Smooth muscle cell (in vitro differentiated cells): Measurements from ENCODE around the gene SEPTIN8. TPM values are rescaled to one million over a fixed set of nuclear protein-coding genes. Genes with fewer than 3 reads are reported as not detected.
A peak's percentile ranks its signal among the peaks of the same experiment; 100 is the strongest.

ENCODE experiments used
- DNase-seq: peaks from one replicate; lab custom pipeline; 2025; ENCODE audit not compliant: unreplicated experiment; lab: John Stamatoyannopoulos, UW
- H2AFZ ChIP-seq: fragments of 200-600 bp; sonication (generic); 2 replicates; pipeline ENCODE4 v1.6.0; 2016; ENCODE audit warnings: antibody characterized with exemption, low read depth, mild to moderate bottlenecking
- H3F3A ChIP-seq: fragments of 200-600 bp; sonication (generic); 2 replicates; pipeline ENCODE4 v1.6.0; 2017; ENCODE audit warnings: antibody characterized with exemption, low read depth
- H3K27ac ChIP-seq: fragments of 200-600 bp; sonication (generic); 2 replicates; pipeline ENCODE4 v1.5.1; 2016; ENCODE audit warnings: low read depth, mild to moderate bottlenecking
- H3K27me3 ChIP-seq: fragments of 200-600 bp; sonication (generic); 2 replicates; pipeline ENCODE4 v1.6.1; 2016; ENCODE audit warnings: low read depth, mild to moderate bottlenecking
- H3K36me3 ChIP-seq: fragments of 200-600 bp; sonication (generic); 2 replicates; pipeline ENCODE4 v1.5.1; 2016; ENCODE audit warnings: low read depth
- H3K4me1 ChIP-seq: fragments of 200-600 bp; sonication (generic); 2 replicates; pipeline ENCODE4 v1.5.1; 2016; ENCODE audit warnings: low read depth
- H3K4me2 ChIP-seq: fragments of 200-600 bp; sonication (generic); 2 replicates; pipeline ENCODE4 v1.6.0; 2016; ENCODE audit warnings: mild to moderate bottlenecking
- H3K4me3 ChIP-seq: fragments of 200-600 bp; sonication (generic); 2 replicates; pipeline ENCODE4 v1.5.1; 2016; ENCODE audit warnings: mild to moderate bottlenecking
- H3K79me2 ChIP-seq: fragments of 200-600 bp; sonication (generic); 2 replicates; pipeline ENCODE4 v1.6.0; 2016; ENCODE audit warnings: low read depth, mild to moderate bottlenecking
- H3K9ac ChIP-seq: fragments of 200-600 bp; sonication (generic); 2 replicates; pipeline ENCODE4 v1.6.0; 2016; ENCODE audit warnings: low read depth
- H3K9me3 ChIP-seq: fragments of 200-600 bp; sonication (generic); replicated peaks from 2 replicates; pipeline ENCODE4 v1.5.1; 2016; ENCODE audit warnings: low read depth
- H4K20me1 ChIP-seq: fragments of 200-600 bp; sonication (generic); 2 replicates; pipeline ENCODE4 v1.6.0; 2016; ENCODE audit warnings: low read depth
- CTCF ChIP-seq: fragments of 200-600 bp; sonication (generic); IDR thresholded peaks from 2 replicates; pipeline ENCODE4 v1.5.1; 2017; ENCODE audit warnings: borderline replicate concordance, mild to moderate bottlenecking, antibody characterized with exemption; ENCODE audit not compliant: insufficient read depth, poor library complexity, severe bottlenecking
- WGBS: methylation state at CpG from one replicate; pipeline ENCODE4 v1.1.7; 2016; ENCODE audit warnings: low lambda C conversion rate; 5-methylcytosine and 5-hydroxymethylcytosine counted together
- polyA plus RNA-seq: library from polyadenylated mRNA; unstranded; fragments of >200 nt; fragmentation: Nextera tagmentation; extraction: Ambion mirVana; gene quantifications from 2 replicates; pipeline ENCODE4 v1.2.1, GENCODE V29; 2016
- total RNA-seq: library from RNA; depleted of rRNA; stranded (reverse); fragments of >200 nt; gene quantifications from 2 replicates; pipeline ENCODE4 v1.2.3, GENCODE V29; 2014

Gene SEPTIN8
- total and polyA plus RNA-seq, 2 experiments from 2014 or later: 26.3 to 68.1 TPM

- Histone ChIP-seq H3K79me2 (peaks cover 19% of the 10 kb centered on the region), H3K9me3 (no peaks in the 10 kb centered on the region), H2AFZ (peak overlapping the region; percentile 85), H3K4me2 (peak overlapping the region; percentile 93), H3K36me3 (no peaks in the 10 kb centered on the region), H3K4me1 (peaks cover 6% of the 10 kb centered on the region), H3K9ac (no peak overlapping the region), H3K27ac (no peak overlapping the region), H3K4me3 (peak overlapping the region; percentile 79), H4K20me1 (no peaks in the 10 kb centered on the region), H3K27me3 (no peaks in the 10 kb centered on the region), H3F3A (no peaks in the 10 kb centered on the region)
- TF ChIP-seq CTCF: no peak
- no peak for DNase-seq
- WGBS: 76% methylated on average over 9 of the region's 9 CpGs
Observed at GRCh38 chr5:132737982-132738681, 38.9 kb downstream of the SEPTIN8 start.

GRCh38 chr5:132736853-132737833 is 39.9 kb downstream of the SEPTIN8 start, which contains the start of gene KIF3A:
Gene KIF3A (minus strand): TSS chr5:132737546. CDS start chr5:132737419, 127 bp downstream.
- H3F3A ChIP-seq: no peaks in the 10 kb centered on the region
- no peak for TF ChIP-seq CTCF
- no peaks in the 10 kb centered on the region for H3K27me3 ChIP-seq
- WGBS: 2% methylated on average over 75 of the region's 81 CpGs
- H3K4me3 ChIP-seq: peak within 1 kb of the TSS; percentile 79
- H3K9me3 ChIP-seq: no peaks in the 10 kb centered on the region
- H4K20me1 ChIP-seq: no peaks in the 10 kb centered on the region
- peaks cover 6% of the 10 kb centered on the region for H3K4me1 ChIP-seq
- H3K79me2 ChIP-seq: peaks cover 19% of the 10 kb centered on the region
- peak within 1 kb of the TSS; percentile 85 for H2AFZ ChIP-seq
- peak within 1 kb of the TSS; percentile 93 for H3K4me2 ChIP-seq
- H3K9ac ChIP-seq: peak within 1 kb of the TSS; percentile 18
- H3K27ac ChIP-seq: no peak within 1 kb of the TSS
- peak; percentile 83 for DNase-seq
- no peaks in the 10 kb centered on the region for H3K36me3 ChIP-seq

GRCh38 chr5:132734687-132735086 is 42.4 kb downstream of the SEPTIN8 start:
- H3K27ac ChIP-seq: no peak overlapping the region
- H3K4me3 ChIP-seq: no peak overlapping the region
- peaks cover 6% of the 10 kb centered on the region for H3K4me1 ChIP-seq
- no peaks in the 10 kb centered on the region for H3F3A ChIP-seq
- WGBS: 79% methylated on average over 2 of the region's 2 CpGs
- no peaks in the 10 kb centered on the region for H3K36me3 ChIP-seq
- H3K9ac ChIP-seq: no peak overlapping the region
- peaks cover 19% of the 10 kb centered on the region for H3K79me2 ChIP-seq
- no peaks in the 10 kb centered on the region for H3K9me3 ChIP-seq
- no peak for TF ChIP-seq CTCF
- no peak overlapping the region for H2AFZ ChIP-seq
- H4K20me1 ChIP-seq: no peaks in the 10 kb centered on the region
- no peak for DNase-seq
- H3K4me2 ChIP-seq: no peak overlapping the region
- H3K27me3 ChIP-seq: no peaks in the 10 kb centered on the region
